KOPT-K1 (cell line): Measurements from ENCODE around the gene GAREM1.
"Not testable (repeated sequence)": the region's sequence is repeated elsewhere in the genome, so short reads cannot be mapped to it uniquely, and the experiment has no call there.

ENCODE experiments used
- H3K27ac ChIP-seq: fragments of 200-600 bp; sonication (generic); 2 replicates; pipeline ENCODE4 v1.5.1; 2016; ENCODE audit warnings: antibody characterized with exemption, mild to moderate bottlenecking, low read depth, low read length; ENCODE audit not compliant: poor library complexity, severe bottlenecking
- H3K36me3 ChIP-seq: fragments of 200-600 bp; sonication (generic); 2 replicates; pipeline ENCODE4 v1.5.1; 2017; ENCODE audit warnings: antibody characterized with exemption, mild to moderate bottlenecking, low read length, moderate library complexity; ENCODE audit not compliant: insufficient read depth
- H3K9me3 ChIP-seq: fragments of 200-600 bp; sonication (generic); 2 replicates; pipeline ENCODE4 v1.5.1; 2017; ENCODE audit warnings: antibody characterized with exemption, low read length, mild to moderate bottlenecking; ENCODE audit not compliant: insufficient read depth, poor library complexity, severe bottlenecking

The GAREM1 gene

GRCh38 chr18:32297579-32298170 is 173.0 kb downstream of the GAREM1 start:
- H3K27ac ChIP-seq: no peak overlapping the region
- H3K36me3 ChIP-seq: no peaks in the 10 kb centered on the region
- H3K9me3 ChIP-seq: no peaks in the 10 kb centered on the region

DNA sequence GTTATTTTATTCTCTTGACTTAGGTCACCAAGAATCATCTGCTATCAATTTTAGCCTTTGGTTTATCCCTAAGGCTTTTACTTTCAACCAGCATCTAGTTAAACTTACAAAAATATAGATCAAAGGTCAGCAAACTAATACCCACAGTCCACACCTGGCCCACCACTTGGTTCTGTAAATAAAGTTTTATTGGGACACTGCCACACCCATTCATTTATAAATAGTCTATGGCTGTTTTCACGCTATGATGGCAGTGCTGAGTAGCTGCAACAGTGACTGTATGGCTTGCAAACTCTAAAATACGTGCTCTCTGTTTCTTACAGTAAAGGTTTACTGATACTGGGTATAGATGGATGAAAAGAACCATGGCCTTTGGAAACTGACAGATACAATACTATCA is 173.8 kb downstream of the GAREM1 start:
- no peaks in the 10 kb centered on the region for H3K36me3 ChIP-seq
- H3K27ac ChIP-seq: no peak overlapping the region
- H3K9me3 ChIP-seq: no peaks in the 10 kb centered on the region

- no peaks in the 10 kb centered on the region for H3K36me3 ChIP-seq
- H3K27ac ChIP-seq: no peak overlapping the region
- H3K9me3 ChIP-seq: no peaks in the 10 kb centered on the region
Measured at GRCh38 chr18:32295604-32296003, 175.1 kb downstream of the GAREM1 start.

- no peaks in the 10 kb centered on the region for H3K9me3 ChIP-seq
- H3K27ac ChIP-seq: no peak overlapping the region
- H3K36me3 ChIP-seq: no peaks in the 10 kb centered on the region
Measured at GRCh38 chr18:32293107-32293506, 177.6 kb downstream of the GAREM1 start.

GRCh38 chr18:32291623-32292022 is 179.1 kb downstream of the GAREM1 start:
- H3K36me3 ChIP-seq, H3K27ac ChIP-seq, H3K9me3 ChIP-seq: not testable (repeated sequence)

GRCh38 chr18:32290810-32291209 is 179.9 kb downstream of the GAREM1 start:
- Histone ChIP-seq H3K36me3 (no peaks in the 10 kb centered on the region), H3K27ac (no peak overlapping the region), H3K9me3 (no peaks in the 10 kb centered on the region)

GRCh38 chr18:32289483-32290075 is 181.1 kb downstream of the GAREM1 start:
- no peaks in the 10 kb centered on the region for H3K36me3 ChIP-seq
- no peak overlapping the region for H3K27ac ChIP-seq
- H3K9me3 ChIP-seq: no peaks in the 10 kb centered on the region

DNA sequence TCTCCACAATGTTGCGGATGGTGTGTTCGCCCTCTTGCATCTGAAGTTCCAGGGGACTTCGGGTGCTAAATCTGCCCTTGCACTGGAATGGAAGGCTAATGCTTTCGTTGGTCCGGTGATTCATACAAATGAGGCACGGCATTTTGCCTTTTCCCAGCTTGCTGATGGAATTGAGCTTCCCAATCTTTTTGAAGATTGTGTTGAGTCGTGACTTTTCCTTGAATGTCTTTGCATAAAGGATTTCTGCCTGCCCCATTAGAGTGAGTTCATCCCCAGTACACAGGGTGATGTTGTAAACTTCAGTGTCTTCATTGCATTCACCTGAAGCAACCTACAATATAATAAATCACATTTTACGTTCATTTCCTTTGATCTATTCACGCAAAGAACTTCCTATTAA is 182.8 kb downstream of the GAREM1 start:
- Histone ChIP-seq H3K9me3 (no peaks in the 10 kb centered on the region), H3K36me3 (no peaks in the 10 kb centered on the region), H3K27ac (no peak overlapping the region)

DNA sequence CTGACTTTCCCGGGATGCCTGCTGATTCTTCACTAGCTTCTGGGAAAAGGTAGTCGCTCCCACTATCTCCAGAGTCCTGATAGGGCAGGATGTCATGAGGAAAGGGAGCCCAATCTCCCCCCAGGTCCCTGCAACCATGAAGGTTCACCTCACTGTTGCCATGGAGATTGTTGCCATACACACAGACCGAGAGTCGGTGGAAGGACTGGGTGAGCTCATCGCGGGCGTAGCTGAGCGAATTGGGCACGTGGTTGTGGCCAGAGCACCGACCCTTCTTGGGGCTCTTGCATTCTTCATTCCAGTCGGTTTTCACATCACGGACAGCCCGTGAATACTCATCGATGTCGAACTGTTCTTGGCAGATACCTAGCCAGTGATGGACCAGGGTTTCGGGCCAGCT is 183.4 kb downstream of the GAREM1 start:
- Histone ChIP-seq H3K36me3 (no peaks in the 10 kb centered on the region), H3K9me3 (no peaks in the 10 kb centered on the region), H3K27ac (no peak overlapping the region)

DNA sequence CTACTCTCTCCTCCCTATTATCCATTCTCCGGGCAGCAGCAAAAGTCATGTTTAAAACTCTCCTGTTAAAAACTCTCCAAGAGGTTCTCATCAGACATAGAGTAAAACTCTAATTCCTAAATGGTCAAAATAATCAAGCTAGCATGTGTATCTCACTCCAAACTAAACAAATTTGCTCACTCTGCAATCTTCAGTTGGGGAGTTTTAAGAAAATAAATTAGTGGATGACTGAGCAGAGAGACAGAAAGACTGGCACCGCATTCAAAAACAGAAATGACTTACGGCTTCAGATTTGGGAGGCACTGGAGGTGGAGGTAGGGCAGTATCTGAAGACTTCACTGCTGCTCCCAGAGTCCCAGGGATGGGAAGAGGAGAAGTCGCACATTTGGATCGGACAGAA is 183.9 kb downstream of the GAREM1 start:
- Histone ChIP-seq H3K9me3 (no peaks in the 10 kb centered on the region), H3K27ac (no peak overlapping the region), H3K36me3 (no peaks in the 10 kb centered on the region)

DNA sequence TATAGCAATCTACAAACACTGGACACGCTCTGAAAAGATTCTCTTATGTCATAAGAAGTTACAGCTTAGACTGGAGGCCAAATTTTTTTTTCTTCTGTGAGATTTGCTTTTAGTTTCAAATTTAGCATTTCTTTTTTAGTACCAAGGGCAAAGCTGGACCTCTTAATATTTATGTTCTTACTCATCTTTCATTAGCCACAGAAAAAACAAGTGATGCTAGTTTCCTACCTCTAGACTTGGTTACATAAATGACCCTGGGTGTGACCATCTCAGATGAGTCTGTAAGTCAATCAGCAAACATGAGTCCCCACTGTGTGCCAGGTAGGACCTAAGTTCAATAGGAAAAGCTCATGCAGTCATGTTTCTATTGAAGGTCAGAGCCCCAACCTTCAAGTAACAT is 186.4 kb downstream of the GAREM1 start:
- Histone ChIP-seq H3K27ac (no peak overlapping the region), H3K36me3 (no peaks in the 10 kb centered on the region), H3K9me3 (no peaks in the 10 kb centered on the region)

DNA sequence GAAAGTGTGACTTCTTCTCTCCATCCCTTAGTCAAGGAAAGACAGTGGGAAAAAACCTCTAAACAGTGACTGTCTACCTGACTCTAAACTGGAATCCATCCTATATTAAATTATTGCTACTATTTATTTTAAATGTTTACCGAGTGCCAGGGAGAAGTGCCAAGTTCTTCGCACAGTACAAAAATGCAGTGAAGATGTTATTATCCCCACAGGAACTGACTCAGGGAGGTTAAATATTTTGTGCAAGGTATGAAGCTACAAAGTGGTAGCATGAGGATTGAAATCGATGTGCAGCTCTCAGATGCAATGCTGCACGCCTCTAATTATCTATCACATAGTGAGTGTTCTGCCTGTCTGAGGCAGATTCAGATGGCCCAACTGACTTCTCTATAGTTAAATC is 189.8 kb downstream of the GAREM1 start:
- no peaks in the 10 kb centered on the region for H3K9me3 ChIP-seq
- H3K36me3 ChIP-seq: no peaks in the 10 kb centered on the region
- no peak overlapping the region for H3K27ac ChIP-seq

GRCh38 chr18:32280188-32280783 is 190.4 kb downstream of the GAREM1 start:
- Histone ChIP-seq H3K36me3 (no peaks in the 10 kb centered on the region), H3K27ac (no peak overlapping the region)

GRCh38 chr18:32278177-32278799 is 192.4 kb downstream of the GAREM1 start:
- Histone ChIP-seq H3K36me3 (no peaks in the 10 kb centered on the region), H3K27ac (no peak overlapping the region), H3K9me3 (no peaks in the 10 kb centered on the region)

More at GRCh38 chr18:32280188-32280783, 190.4 kb downstream of the GAREM1 start:
- H3K9me3 ChIP-seq: no peaks in the 10 kb centered on the region

DNA sequence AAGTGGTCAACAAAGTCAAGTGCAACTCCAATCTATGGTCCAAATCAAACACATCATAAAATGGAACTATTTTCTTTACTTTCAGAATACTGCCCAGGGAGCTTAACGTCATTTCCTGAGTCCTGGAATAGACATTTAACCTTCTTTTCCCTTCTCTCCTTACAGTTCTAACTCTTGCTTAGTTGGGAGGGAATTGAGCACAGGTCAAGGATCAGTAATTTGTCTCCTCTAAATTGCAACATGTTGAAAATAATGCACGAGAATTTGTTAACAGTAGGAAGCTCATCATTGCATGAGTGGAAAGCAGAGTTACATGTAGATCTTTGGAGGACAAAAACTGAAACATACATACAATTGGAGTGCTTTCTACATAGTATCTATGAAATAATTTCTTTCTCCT is 193.1 kb downstream of the GAREM1 start:
- H3K36me3 ChIP-seq: no peaks in the 10 kb centered on the region
- H3K27ac ChIP-seq: no peak overlapping the region
- H3K9me3 ChIP-seq: no peaks in the 10 kb centered on the region

DNA sequence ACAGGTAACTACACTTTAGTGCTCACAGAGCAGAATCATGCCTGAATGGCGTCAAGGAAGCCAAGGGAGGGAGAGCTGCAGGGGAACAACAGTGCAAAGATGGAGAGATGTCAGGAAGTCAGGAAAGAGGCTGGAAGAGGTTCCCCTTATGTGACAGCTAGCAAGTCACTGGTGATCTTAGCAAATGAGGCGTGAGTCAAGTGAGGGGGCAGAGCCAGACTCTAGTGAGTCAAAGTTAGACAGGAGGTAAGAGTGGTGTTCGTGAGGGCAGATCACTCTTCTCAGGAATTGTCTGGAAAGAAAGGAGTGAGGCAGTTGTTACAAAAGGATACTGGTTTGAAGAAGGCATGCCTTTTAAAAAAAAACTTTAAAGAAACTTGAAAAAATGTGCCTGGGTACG is 193.8 kb downstream of the GAREM1 start:
- Histone ChIP-seq H3K9me3 (no peaks in the 10 kb centered on the region), H3K27ac (no peak overlapping the region), H3K36me3 (no peaks in the 10 kb centered on the region)
